Skeletal muscle tissue (tissue), 4 donors: Measurements from ENCODE around the gene PGM2. TPM values are rescaled to one million over a fixed set of nuclear protein-coding genes. Genes with fewer than 3 reads are reported as not detected.

Experiments
- H3K27ac ChIP-seq: one replicate; pipeline ENCODE4 v1.7.0; 2013; ENCODE audit warnings: mild to moderate bottlenecking, low read depth, low read length, inconsistent platforms
- H3K27me3 ChIP-seq, 3 donors: one replicate each; pipeline ENCODE4 v1.7.0; 2013; ENCODE audit warnings: low read length in 3 of 3; ENCODE audit not compliant: control insufficient read depth in 3 of 3, insufficient read depth in 3 of 3
- H3K36me3 ChIP-seq, 3 donors: one replicate each; pipeline ENCODE4 v1.7.0; 2013; ENCODE audit warnings: low read length in 3 of 3; ENCODE audit not compliant: control insufficient read depth in 3 of 3, insufficient read depth in 3 of 3
- H3K4me1 ChIP-seq, 3 donors: one replicate each; pipeline ENCODE4 v1.7.0; 2013; ENCODE audit warnings: low read length in 3 of 3, mild to moderate bottlenecking in 3 of 3; ENCODE audit not compliant: control insufficient read depth in 3 of 3, insufficient read depth in 3 of 3
- H3K4me3 ChIP-seq, 3 donors: one replicate each; pipeline ENCODE4 v1.7.0; 2013; ENCODE audit warnings: low read length in 3 of 3
- H3K9ac ChIP-seq, 3 donors: one replicate each; pipeline ENCODE4 v1.7.0; 2013; ENCODE audit warnings: low read length in 3 of 3, mild to moderate bottlenecking in 3 of 3, moderate library complexity in 2 of 3, low read depth in 1 of 3
- H3K9me3 ChIP-seq, 3 donors: one replicate each; pipeline ENCODE4 v1.7.0; 2013; ENCODE audit warnings: low read length in 3 of 3; ENCODE audit not compliant: control insufficient read depth in 3 of 3
- total RNA-seq: library from RNA; depleted of rRNA; stranded (reverse); fragments of >200 nt; gene quantifications from one replicate; pipeline ENCODE4 v1.2.3, GENCODE V29; 2014
- donor health status: Osteomylitis.

The PGM2 gene
- total RNA-seq, 1 donor from 2014 or later = 5.7 TPM

GRCh38 chr4:37852376-37852775 is 25.9 kb downstream of the PGM2 start:
- Histone ChIP-seq H3K4me3 (no peak overlapping the region), H3K27me3 (no peaks in the 10 kb centered on the region), H3K9ac (no peak overlapping the region), H3K4me1 (no peaks in the 10 kb centered on the region), H3K36me3 (peaks cover 0 to 17% (median 11%) of the 10 kb centered on the region in 3 donors), H3K27ac (no peak overlapping the region), H3K9me3 (no peaks in the 10 kb centered on the region)

GRCh38 chr4:37858112-37858511 is 31.6 kb downstream of the PGM2 start:
- Histone ChIP-seq H3K4me1 (no peaks in the 10 kb centered on the region), H3K27me3 (no peaks in the 10 kb centered on the region), H3K4me3 (no peak overlapping the region), H3K9me3 (no peaks in the 10 kb centered on the region), H3K36me3 (peaks cover 0 to 7% (median 3%) of the 10 kb centered on the region in 3 donors), H3K27ac (no peak overlapping the region), H3K9ac (no peak overlapping the region)

GRCh38 chr4:37858872-37859271 is 32.4 kb downstream of the PGM2 start:
- H3K27ac ChIP-seq = no peak overlapping the region
- H3K36me3 ChIP-seq = peaks cover 0 to 5% (median 3%) of the 10 kb centered on the region in 3 donors
- no peaks in the 10 kb centered on the region for H3K9me3 ChIP-seq
- H3K4me1 ChIP-seq = no peaks in the 10 kb centered on the region
- H3K4me3 ChIP-seq = no peak overlapping the region
- H3K9ac ChIP-seq = no peak overlapping the region
- H3K27me3 ChIP-seq = no peaks in the 10 kb centered on the region

GRCh38 chr4:37860266-37860665 is 33.8 kb downstream of the PGM2 start:
- Histone ChIP-seq H3K4me1 (peaks cover 0 to 8% (median 3%) of the 10 kb centered on the region in 3 donors), H3K9ac (no peak overlapping the region), H3K36me3 (peaks cover 0 to 4% (median 3%) of the 10 kb centered on the region in 3 donors), H3K9me3 (no peaks in the 10 kb centered on the region), H3K27me3 (no peaks in the 10 kb centered on the region), H3K27ac (no peak overlapping the region), H3K4me3 (no peak overlapping the region)

GRCh38 chr4:37862961-37863360 is 36.5 kb downstream of the PGM2 start:
- H3K27me3 ChIP-seq = no peaks in the 10 kb centered on the region
- H3K4me1 ChIP-seq = peaks cover 5 to 14% (median 8%) of the 10 kb centered on the region in 3 donors
- H3K4me3 ChIP-seq = no peak overlapping the region
- H3K9ac ChIP-seq = no peak overlapping the region
- H3K36me3 ChIP-seq = peaks cover 0 to 4% (median 0%) of the 10 kb centered on the region in 3 donors
- no peak overlapping the region for H3K27ac ChIP-seq
- H3K9me3 ChIP-seq = no peaks in the 10 kb centered on the region

- Histone ChIP-seq H3K27ac (no peak overlapping the region), H3K9me3 (no peaks in the 10 kb centered on the region), H3K36me3 (no peaks in the 10 kb centered on the region), H3K4me1 (peaks cover 5 to 14% (median 8%) of the 10 kb centered on the region in 3 donors), H3K27me3 (no peaks in the 10 kb centered on the region), H3K9ac (no peak overlapping the region), H3K4me3 (no peak overlapping the region)
These were observed 38.3 kb downstream of the PGM2 start for GRCh38 chr4:37864786-37865185.

GRCh38 chr4:37865450-37865849 is 39.0 kb downstream of the PGM2 start:
- no peaks in the 10 kb centered on the region for H3K9me3 ChIP-seq
- H3K9ac ChIP-seq = no peak overlapping the region
- H3K4me3 ChIP-seq = no peak overlapping the region
- H3K27me3 ChIP-seq = no peaks in the 10 kb centered on the region
- no peaks in the 10 kb centered on the region for H3K36me3 ChIP-seq
- no peak overlapping the region for H3K27ac ChIP-seq
- H3K4me1 ChIP-seq = peaks cover 5 to 14% (median 8%) of the 10 kb centered on the region in 3 donors

GRCh38 chr4:37867102-37867501 is 40.6 kb downstream of the PGM2 start:
- no peaks in the 10 kb centered on the region for H3K27me3 ChIP-seq
- no peak overlapping the region for H3K27ac ChIP-seq
- no peaks in the 10 kb centered on the region for H3K9me3 ChIP-seq
- H3K4me3 ChIP-seq = no peak overlapping the region
- H3K4me1 ChIP-seq = peaks cover 5 to 14% (median 8%) of the 10 kb centered on the region in 3 donors
- H3K36me3 ChIP-seq = no peaks in the 10 kb centered on the region
- no peak overlapping the region for H3K9ac ChIP-seq

- no peaks in the 10 kb centered on the region for H3K36me3 ChIP-seq
These were observed 41.8 kb downstream of the PGM2 start for GRCh38 chr4:37868238-37868637.

GRCh38 chr4:37872310-37872988 is 46.0 kb downstream of the PGM2 start:
- Histone ChIP-seq H3K36me3 (no peaks in the 10 kb centered on the region), H3K4me1 (no peaks in the 10 kb centered on the region), H3K27ac (no peak overlapping the region), H3K9me3 (no peaks in the 10 kb centered on the region), H3K27me3 (no peaks in the 10 kb centered on the region), H3K9ac (no peak overlapping the region), H3K4me3 (no peak overlapping the region)

More at GRCh38 chr4:37868238-37868637, 41.8 kb downstream of the PGM2 start:
- H3K9ac ChIP-seq = no peak overlapping the region
- H3K27ac ChIP-seq = no peak overlapping the region
- no peaks in the 10 kb centered on the region for H3K27me3 ChIP-seq
- H3K4me3 ChIP-seq = no peak overlapping the region
- no peaks in the 10 kb centered on the region for H3K9me3 ChIP-seq
- peaks cover 5 to 14% (median 8%) of the 10 kb centered on the region in 3 donors for H3K4me1 ChIP-seq
